Liver (tissue), 3 donors: ENCODE measurements around the gene RTN4IP1.

Source experiments
- CTCF ChIP-seq: fragments of 150-350 bp; IDR thresholded peaks from 2 replicates; pipeline ENCODE4 v1.5.1; 2017; ENCODE audit warnings: improper control_type of control experiment, low read depth, low read length; ENCODE audit not compliant: missing input control
- EGR1 ChIP-seq, 2 donors: IDR thresholded peaks; 2 replicates each; pipeline ENCODE4 v1.6.1; 2016 to 2018; ENCODE audit warnings: antibody characterized with exemption in 2 of 2, low read depth in 2 of 2
- FOXA1 ChIP-seq: IDR thresholded peaks from 2 replicates; pipeline ENCODE4 v1.6.1; 2016; ENCODE audit warnings: antibody characterized with exemption
- FOXA2 ChIP-seq: IDR thresholded peaks from 2 replicates; pipeline ENCODE4 v1.6.1; 2016; ENCODE audit warnings: antibody characterized with exemption
- GABPA ChIP-seq, 2 donors: IDR thresholded peaks in 1 of 2; conservative IDR thresholded peaks in 1 of 2; 2 replicates each; pipeline ENCODE4 v1.6.1; 2016; ENCODE audit warnings: antibody characterized with exemption in 2 of 2, mild to moderate bottlenecking in 1 of 2, moderate library complexity in 1 of 2
- JUND ChIP-seq, 2 donors: IDR thresholded peaks; 2 replicates each; pipeline ENCODE4 v1.6.1; 2016; ENCODE audit warnings: antibody characterized with exemption in 2 of 2
- RAD21 ChIP-seq, 2 donors: IDR thresholded peaks; 2 replicates each; pipeline ENCODE4 v1.6.1; 2016; ENCODE audit warnings: antibody characterized with exemption in 2 of 2, mild to moderate bottlenecking in 2 of 2
- REST ChIP-seq: IDR thresholded peaks from 2 replicates; pipeline ENCODE4 v1.6.1; 2016; ENCODE audit warnings: antibody characterized with exemption, mild to moderate bottlenecking
- RXRA ChIP-seq, 2 donors: IDR thresholded peaks; 2 replicates each; pipeline ENCODE4 v1.6.1; 2017 to 2018; ENCODE audit warnings: antibody characterized with exemption in 2 of 2, mild to moderate bottlenecking in 1 of 2
- SP1 ChIP-seq: IDR thresholded peaks from 2 replicates; pipeline ENCODE4 v1.6.1; 2018; ENCODE audit warnings: antibody characterized with exemption, mild to moderate bottlenecking
- TAF1 ChIP-seq: conservative IDR thresholded peaks from 2 replicates; pipeline ENCODE4 v1.6.1; 2016; ENCODE audit warnings: antibody characterized with exemption, mild to moderate bottlenecking
- YY1 ChIP-seq: IDR thresholded peaks from 2 replicates; pipeline ENCODE4 v1.6.1; 2016; ENCODE audit warnings: antibody characterized with exemption, mild to moderate bottlenecking
- TF ChIP-seq, protein P1 (sequence below): IDR thresholded peaks from 2 replicates; pipeline ENCODE4 v1.6.1; 2016; ENCODE audit warnings: antibody characterized with exemption
- TF ChIP-seq, protein P2 (sequence below): IDR thresholded peaks from 2 replicates; pipeline ENCODE4 v1.6.1; 2016; ENCODE audit warnings: antibody characterized with exemption
- donor health status: healthy.
- donor health status: healthy.

DNA sequence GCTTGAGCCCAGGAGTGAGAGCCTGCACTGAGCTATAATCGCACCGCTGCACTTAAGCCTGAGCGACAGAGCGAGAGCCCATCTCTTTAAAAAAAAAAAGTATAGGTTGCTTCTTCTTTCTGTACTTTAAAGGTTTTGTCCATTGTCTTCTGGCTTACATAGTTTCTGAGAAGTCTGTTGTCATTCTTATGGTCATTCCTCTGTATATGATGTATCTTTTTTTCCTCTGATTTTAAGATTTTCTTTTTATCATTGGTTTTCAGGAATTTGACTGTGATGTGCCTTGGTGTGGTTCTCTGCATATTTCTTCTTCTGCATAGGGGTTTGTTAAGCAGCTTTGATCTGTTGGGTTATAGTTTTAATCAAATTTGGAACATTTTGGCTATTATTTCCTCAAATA lies 29.2 kb upstream of the RTN4IP1 start:
- TF ChIP-seq FOXA1 (no peak), TAF1 (no peak), CTCF (no peak), REST (no peak), GABPA (IDR thresholded peaks at IDR 0.05 in 1 of 2, conservative IDR thresholded peaks at IDR 0.05 in 1 of 2) (no peak), FOXA2 (no peak), RAD21 (IDR thresholded peaks at IDR 0.05) (no peak), JUND (IDR thresholded peaks at IDR 0.05) (no peak), EGR1 (IDR thresholded peaks at IDR 0.05; ENCODE audit: low read depth in 2 of 2) (no peak), SP1 (no peak), RXRA (IDR thresholded peaks at IDR 0.05) (no peak), YY1 (no peak)
- TF ChIP-seq, protein P1, sequence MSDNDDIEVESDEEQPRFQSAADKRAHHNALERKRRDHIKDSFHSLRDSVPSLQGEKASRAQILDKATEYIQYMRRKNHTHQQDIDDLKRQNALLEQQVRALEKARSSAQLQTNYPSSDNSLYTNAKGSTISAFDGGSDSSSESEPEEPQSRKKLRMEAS = no peak
- TF ChIP-seq, protein P2, sequence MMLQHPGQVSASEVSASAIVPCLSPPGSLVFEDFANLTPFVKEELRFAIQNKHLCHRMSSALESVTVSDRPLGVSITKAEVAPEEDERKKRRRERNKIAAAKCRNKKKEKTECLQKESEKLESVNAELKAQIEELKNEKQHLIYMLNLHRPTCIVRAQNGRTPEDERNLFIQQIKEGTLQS = no peak
